Heart right ventricle (tissue), 16 donors: ENCODE results near the gene CCDC97. TPM values are rescaled to one million over a fixed set of nuclear protein-coding genes. Genes with fewer than 3 reads are reported as not detected.

Source experiments
- ATAC-seq, 8 donors: fragments of 200-7000 bp; cut with Tn5 transposase; one replicate each; pipeline ENCODE4 v1.9.1; 2020; ENCODE audit warnings: mild to moderate bottlenecking in 8 of 8, moderate library complexity in 8 of 8, moderate number of reproducible peaks in 1 of 8
- DNase-seq, 2 donors: peaks; one replicate each; pipeline ENCODE4 v3.0.0-alpha.2; 2020
- H3K27ac ChIP-seq, 10 donors: fragments of 200-600 bp; sonication (generic) in 2 of 10; one replicate each; pipeline versions ENCODE4 v1.5.0 to v1.8.0; 2020 to 2022; ENCODE audit warnings: mild to moderate bottlenecking in 3 of 10
- H3K27me3 ChIP-seq, 7 donors: fragments of 200-600 bp; one replicate each; pipeline ENCODE4 v1.8.0; 2021 to 2022; ENCODE audit warnings: mild to moderate bottlenecking in 2 of 7
- H3K36me3 ChIP-seq, 9 donors: fragments of 200-600 bp; sonication (generic) in 1 of 9; one replicate each; pipeline versions ENCODE4 v1.5.0 to v1.8.0; 2020 to 2022; ENCODE audit warnings: mild to moderate bottlenecking in 2 of 9
- H3K4me1 ChIP-seq, 9 donors: fragments of 200-600 bp; sonication (generic) in 1 of 9; one replicate each; pipeline versions ENCODE4 v1.5.0 to v1.8.0; 2020 to 2022; ENCODE audit warnings: mild to moderate bottlenecking in 4 of 9
- H3K4me3 ChIP-seq, 10 donors: fragments of 200-600 bp; sonication (generic) in 2 of 10; one replicate each; pipeline versions ENCODE4 v1.5.0 to v1.8.0; 2020 to 2022; ENCODE audit warnings: mild to moderate bottlenecking in 7 of 10, moderate library complexity in 2 of 10
- H3K9me3 ChIP-seq, 11 donors: fragments of 200-600 bp in 10 of 11; sonication (generic) in 2 of 11; one replicate each; pipeline versions ENCODE4 v1.5.0 to v1.8.0; 2013 to 2022; ENCODE audit warnings: mild to moderate bottlenecking in 2 of 11, control low read depth in 1 of 11, moderate library complexity in 1 of 11
- CTCF ChIP-seq, 9 donors: fragments of 200-600 bp; sonication (generic) in 2 of 9; IDR thresholded peaks; one replicate each; pipeline versions ENCODE4 v1.5.0 to v1.8.0; 2021 to 2022; ENCODE audit warnings: antibody characterized with exemption in 9 of 9, mild to moderate bottlenecking in 5 of 9, moderate library complexity in 1 of 9
- WGBS, 2 donors: extraction: QIAGEN DNeasy Blood & Tissue Kit; methylation state at CpG; one replicate each; pipeline ENCODE4 v1.1.7; 2013; ENCODE audit warnings: inconsistent platforms in 1 of 2; 5-methylcytosine and 5-hydroxymethylcytosine counted together
- intact Hi-C, 10 donors: fragments of 100-400 bp; cut with DNase I; formaldehyde crosslinking; loops; one replicate each; pipeline versions ENCODE4 v1.11.1 to v1.14.2; 2022
- polyA plus RNA-seq, 2 donors: library from polyadenylated mRNA; stranded (reverse); fragments of 200-250 nt; gene quantifications; one replicate each; pipeline ENCODE4 v1.2.3, GENCODE V29; 2013
- total RNA-seq, 10 donors: library from RNA; stranded (reverse); fragmentation: NEBNext Ultra II Directional in 3 of 10; extraction: Animal tissue kit (Norgen Biotek cat#: 25700) in 3 of 10; gene quantifications; one replicate each; pipeline versions ENCODE4 v1.2.1 to v1.2.4, GENCODE V29; 2021 to 2023
- donor health status: Arrhythmogenic right ventricular cardiomyopathy.
- donor health status: ischemic (EF 13 %, LVEDD 7.1; RV severe dilation, severe dysfunction).
- donor health status: healthy with polysubstance abuse.
- donor health status: DM: no; HTN: yes; CAD: no.
- donor health status: DM: no; HTN: no; CAD: no.
- donor health status: ischemic (EF 25% LVEDD 6.9; RV normal size, moderate dysfunction).
- donor health status: ischemic (EF 25% LVEDD 5.7; RV mildly dilated, moderate dysfunction).
- donor health status: healthy.
- donor health status: DM: yes; HTN: yes; CAD: no.
- donor health status: Ischemic cardiomyopathy.
- donor health status: ischemic (EF 35%, LVEDD 5.7; RV mildly dilated, moderate dysfunction).
- donor health status: nonischemic (EF 11% LVEDD 7.7; RV severe dilation, severe dysfunction).
- donor health status: DM: yes; HTN: yes; CAD: no.
- donor health status: PGD.
- donor health status: ischemic (EF 29% LVEDD 5.4; RV normal size, mild dysfunction).
- donor health status: nonischemic (EF 23%, LVEDD 6.1; RV moderate dilation, normal function).

CCDC97 gene
- total and polyA plus RNA-seq, 12 donors = 11.3 to 19.2 (median 16.1) TPM

GRCh38 chr19:41355035-41355434, 45.1 kb downstream of the CCDC97 start:
- Histone ChIP-seq H3K27ac (peak overlapping the region in 5 of 10 donors; percentile 48 to 96 (median 95)), H3K9me3 (no peaks in the 10 kb centered on the region), H3K4me3 (no peak overlapping the region), H3K4me1 (peaks cover 0 to 59% (median 38%) of the 10 kb centered on the region in 9 donors), H3K36me3 (no peaks in the 10 kb centered on the region), H3K27me3 (peaks cover 0 to 5% (median 0%) of the 10 kb centered on the region in 7 donors)
- no peak for TF ChIP-seq CTCF (IDR thresholded peaks at IDR 0.05)
- DNase-seq = no peak
- intact Hi-C loops = loop anchor here in 4 of 10 donors (2.0 to 10.0 kb wide), 5 partner anchors 28 to 80 kb away; partner anchors contain the start of gene DMAC2 (in 1 of the 4)
- WGBS, 2 donors = 69 to 100% methylated on average over 1 of the region's 1 CpG
- no peak for ATAC-seq

- H3K27me3 ChIP-seq = peaks cover 0 to 5% (median 0%) of the 10 kb centered on the region in 7 donors
- intact Hi-C loops = loop anchor here in 4 of 10 donors (2.0 to 10.0 kb wide), 5 partner anchors 29 to 79 kb away; partner anchors contain the start of gene DMAC2 (in 1 of the 4)
- TF ChIP-seq CTCF (IDR thresholded peaks at IDR 0.05) = no peak
- ATAC-seq = peak in 1 of 8 donors; percentile 12
- H3K36me3 ChIP-seq = peaks cover 0 to under 1% (median 0%) of the 10 kb centered on the region in 9 donors
- H3K9me3 ChIP-seq = no peaks in the 10 kb centered on the region
- 57 to 68% methylated on average over 3 of the region's 3 CpGs for WGBS, 2 donors
- peak in 1 of 2 donors; percentile 36 for DNase-seq
- H3K4me3 ChIP-seq = no peak overlapping the region
- H3K4me1 ChIP-seq = peaks cover 0 to 52% (median 31%) of the 10 kb centered on the region in 9 donors
- H3K27ac ChIP-seq = peak overlapping the region in 5 of 10 donors; percentile 34 to 96 (median 85)
These were observed 45.8 kb downstream of the CCDC97 start for GRCh38 chr19:41355802-41356201.

DNA sequence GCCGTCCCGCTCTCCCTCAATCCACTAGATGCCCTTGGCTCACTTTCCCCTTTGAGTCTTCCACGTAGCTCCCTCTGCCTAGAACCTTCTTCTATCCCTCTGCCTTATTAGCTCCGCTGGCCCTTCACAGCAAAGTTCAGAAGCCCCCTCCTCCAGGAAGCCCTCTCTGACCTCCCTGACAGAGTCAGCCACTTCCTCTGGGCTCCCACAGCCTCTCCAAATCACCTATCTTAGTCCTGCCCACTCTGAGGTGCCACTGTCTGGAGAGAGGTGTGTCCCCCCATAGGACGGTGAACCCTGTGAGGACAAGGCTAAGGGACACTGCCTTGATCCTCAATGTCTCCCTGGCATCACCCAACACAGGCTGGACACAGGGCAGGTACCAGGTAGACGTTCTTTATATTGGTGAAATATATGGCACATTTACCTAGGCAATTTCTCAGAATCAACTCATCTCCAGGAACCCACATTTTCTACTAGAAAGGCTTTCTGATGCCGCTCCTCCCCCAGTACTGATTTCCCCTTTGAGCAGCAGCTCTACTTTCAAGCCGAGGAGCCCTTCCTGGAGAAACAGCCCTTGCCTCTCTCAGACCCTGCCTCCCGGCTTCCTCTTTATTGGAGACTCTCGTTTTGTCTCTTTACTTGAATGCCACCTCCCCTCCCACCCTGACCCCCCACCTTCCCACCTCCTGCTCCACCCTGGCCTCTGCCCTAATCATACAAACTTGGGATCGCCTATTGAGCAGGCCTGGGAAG, 47.2 kb downstream of the CCDC97 start:
- WGBS, 2 donors = 81 to 83% methylated on average over 11 of the region's 11 CpGs
- Histone ChIP-seq H3K27ac (peak overlapping the region in 1 of 10 donors; percentile 49), H3K36me3 (peaks cover 0 to 6% (median 0%) of the 10 kb centered on the region in 9 donors), H3K4me3 (no peak overlapping the region), H3K4me1 (peaks cover 0 to 47% (median 20%) of the 10 kb centered on the region in 9 donors), H3K27me3 (peaks cover 0 to 5% (median 0%) of the 10 kb centered on the region in 7 donors), H3K9me3 (no peaks in the 10 kb centered on the region)
- TF ChIP-seq CTCF (IDR thresholded peaks at IDR 0.05) = no peak
- intact Hi-C loops = loop anchor here in 4 of 10 donors (5.0 to 10.0 kb wide), 4 partner anchors 35 to 78 kb away; partner anchors contain the start of gene DMAC2 (in 1 of the 4)
- ATAC-seq = no peak
- DNase-seq = no peak

DNA sequence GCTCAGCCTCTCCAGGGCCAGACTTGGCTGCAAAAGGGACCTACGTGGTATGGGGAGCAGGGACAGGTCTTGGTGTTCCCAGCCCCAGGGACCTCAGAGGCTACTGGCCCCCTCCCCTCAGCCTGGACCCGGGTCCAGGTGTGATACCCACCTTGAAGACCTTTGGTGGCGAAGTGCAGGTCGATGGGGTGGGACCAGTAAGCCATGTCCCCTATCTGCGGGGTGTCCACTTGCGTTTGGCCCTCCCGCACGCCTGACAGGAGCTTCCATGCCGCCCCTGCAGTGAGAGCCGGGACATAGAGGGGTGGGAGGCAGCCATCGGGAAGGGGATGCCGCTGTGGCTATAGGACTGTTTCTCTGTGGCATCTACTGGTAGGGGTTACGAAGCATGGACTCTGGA, 47.8 kb downstream of the CCDC97 start:
- WGBS, 2 donors = 90 to 93% methylated on average over 13 of the region's 13 CpGs
- peaks cover 0 to 5% (median 0%) of the 10 kb centered on the region in 7 donors for H3K27me3 ChIP-seq
- no peak overlapping the region for H3K4me3 ChIP-seq
- H3K36me3 ChIP-seq = peaks cover 0 to 6% (median 0%) of the 10 kb centered on the region in 9 donors
- ATAC-seq (no peak), DNase-seq (no peak)
- H3K4me1 ChIP-seq = peaks cover 0 to 53% (median 15%) of the 10 kb centered on the region in 9 donors
- intact Hi-C loops = loop anchor here in 4 of 10 donors (5.0 to 10.0 kb wide), 4 partner anchors 35 to 77 kb away; partner anchors contain the start of gene DMAC2 (in 1 of the 4)
- no peaks in the 10 kb centered on the region for H3K9me3 ChIP-seq
- peak overlapping the region in 1 of 10 donors; percentile 49 for H3K27ac ChIP-seq
- no peak for TF ChIP-seq CTCF (IDR thresholded peaks at IDR 0.05)
